ENCODE data around the gene CD47. TPM values are rescaled to one million over a fixed set of nuclear protein-coding genes. Genes with fewer than 3 reads are reported as not detected.

Gene CD47
- polyA plus RNA-seq, 3 donors: 52.3 to 203 (median 173) TPM

- H3K27ac ChIP-seq (ENCODE audit: low read depth in 1 of 2, low read length in 2 of 2): no peak overlapping the region
- no peaks in the 10 kb centered on the region for H3K36me3 ChIP-seq (replicated peaks in 1 of 2; ENCODE audit: control insufficient read depth in 1 of 2, insufficient read depth in 2 of 2, low read length in 2 of 2)
- no peak for TF ChIP-seq CTCF (IDR thresholded peaks at IDR 0.05)
- H3K27ac Mint-ChIP-seq: no peak overlapping the region
- peaks cover 33 to 38% of the 10 kb centered on the region in 2 donors for H3K4me1 ChIP-seq (ENCODE audit: control insufficient read depth in 1 of 2, insufficient read depth in 2 of 2, low read length in 2 of 2)
- H3K27me3 Mint-ChIP-seq (ENCODE audit: low read depth in 3 of 3): peaks cover 1 to 3% (median 3%) of the 10 kb centered on the region in 3 donors
- DNase-seq: no peak
- H3K9me3 Mint-ChIP-seq: peaks cover 0 to 3% (median 0%) of the 10 kb centered on the region in 7 donors
- H3K4me2 ChIP-seq (replicated peaks; ENCODE audit: extremely low read depth, low read length, poor library complexity, severe bottlenecking): no peak overlapping the region
- no peak overlapping the region for H3K4me3 ChIP-seq (replicated peaks in 1 of 3; ENCODE audit: low read depth in 2 of 3, low read length in 3 of 3)
- H3K9ac ChIP-seq (ENCODE audit: insufficient read depth, low read length, poor library complexity, severe bottlenecking): no peak overlapping the region
- no peak overlapping the region for H2AFZ ChIP-seq (ENCODE audit: insufficient read depth, low read depth, low read length, poor library complexity, severe bottlenecking)
- no peaks in the 10 kb centered on the region for H3K36me3 Mint-ChIP-seq
- H3K9me3 ChIP-seq (replicated peaks in 1 of 2; ENCODE audit: control insufficient read depth in 1 of 2, insufficient read depth in 1 of 2, low read length in 2 of 2): no peaks in the 10 kb centered on the region
- WGBS (ENCODE audit: insufficient coverage): 71% methylated on average over 4 of the region's 11 CpGs
- no peaks in the 10 kb centered on the region for H4K20me1 ChIP-seq (ENCODE audit: insufficient read depth, low read length)
- H3K27me3 ChIP-seq (ENCODE audit: control insufficient read depth in 2 of 2, insufficient read depth in 2 of 2, low read length in 2 of 2): no peaks in the 10 kb centered on the region
- H3K4me1 Mint-ChIP-seq: peaks cover 36% of the 10 kb centered on the region
- intact Hi-C loops (cut with micrococcal nuclease): no loop called here
- H3K79me2 ChIP-seq (ENCODE audit: insufficient read depth, low read length): no peaks in the 10 kb centered on the region
- peak overlapping the region in 1 of 2 donors; percentile 41 for H3K4me3 Mint-ChIP-seq
Measured at GRCh38 chr3:108103886-108104797, 13.3 kb upstream of the CD47 start.

GRCh38 chr3:108103040-108103751, 12.4 kb upstream of the CD47 start:
- Mint-ChIP-seq H3K4me1 (peaks cover 41% of the 10 kb centered on the region), H3K9me3 (peaks cover 0 to 3% (median 0%) of the 10 kb centered on the region in 7 donors), H3K36me3 (no peaks in the 10 kb centered on the region), H3K27me3 (ENCODE audit: low read depth in 3 of 3) (peaks cover 1 to 3% (median 3%) of the 10 kb centered on the region in 3 donors), H3K4me3 (no peak overlapping the region), H3K27ac (peak overlapping the region in 1 of 7 donors; percentile 48)
- TF ChIP-seq CTCF (IDR thresholded peaks at IDR 0.05): no peak
- Histone ChIP-seq H2AFZ (ENCODE audit: insufficient read depth, low read depth, low read length, poor library complexity, severe bottlenecking) (no peak overlapping the region), H4K20me1 (ENCODE audit: insufficient read depth, low read length) (no peaks in the 10 kb centered on the region), H3K9me3 (replicated peaks in 1 of 2; ENCODE audit: control insufficient read depth in 1 of 2, insufficient read depth in 1 of 2, low read length in 2 of 2) (no peaks in the 10 kb centered on the region), H3K27me3 (ENCODE audit: control insufficient read depth in 2 of 2, insufficient read depth in 2 of 2, low read length in 2 of 2) (no peaks in the 10 kb centered on the region), H3K4me3 (replicated peaks in 1 of 3; ENCODE audit: low read depth in 2 of 3, low read length in 3 of 3) (no peak overlapping the region), H3K4me2 (replicated peaks; ENCODE audit: extremely low read depth, low read length, poor library complexity, severe bottlenecking) (no peak overlapping the region), H3K36me3 (replicated peaks in 1 of 2; ENCODE audit: control insufficient read depth in 1 of 2, insufficient read depth in 2 of 2, low read length in 2 of 2) (no peaks in the 10 kb centered on the region), H3K4me1 (ENCODE audit: control insufficient read depth in 1 of 2, insufficient read depth in 2 of 2, low read length in 2 of 2) (peaks cover 40 to 47% of the 10 kb centered on the region in 2 donors), H3K27ac (ENCODE audit: low read depth in 1 of 2, low read length in 2 of 2) (no peak overlapping the region), H3K79me2 (ENCODE audit: insufficient read depth, low read length) (no peaks in the 10 kb centered on the region), H3K9ac (ENCODE audit: insufficient read depth, low read length, poor library complexity, severe bottlenecking) (no peak overlapping the region)
- intact Hi-C loops (cut with micrococcal nuclease): no loop called here
- no peak for DNase-seq
- 96% methylated on average over 3 of the region's 7 CpGs for WGBS (ENCODE audit: insufficient coverage)
